Measurements from ENCODE around the gene FBXO42. TPM values are rescaled to one million over a fixed set of nuclear protein-coding genes. Genes with fewer than 3 reads are reported as not detected.

The FBXO42 gene
- total and polyA plus RNA-seq, 2 of the 13 experiments (the other 11 are each of a cell fraction or from before 2014, with no cell fraction given), result 7.6 to 17.5 TPM

DNA sequence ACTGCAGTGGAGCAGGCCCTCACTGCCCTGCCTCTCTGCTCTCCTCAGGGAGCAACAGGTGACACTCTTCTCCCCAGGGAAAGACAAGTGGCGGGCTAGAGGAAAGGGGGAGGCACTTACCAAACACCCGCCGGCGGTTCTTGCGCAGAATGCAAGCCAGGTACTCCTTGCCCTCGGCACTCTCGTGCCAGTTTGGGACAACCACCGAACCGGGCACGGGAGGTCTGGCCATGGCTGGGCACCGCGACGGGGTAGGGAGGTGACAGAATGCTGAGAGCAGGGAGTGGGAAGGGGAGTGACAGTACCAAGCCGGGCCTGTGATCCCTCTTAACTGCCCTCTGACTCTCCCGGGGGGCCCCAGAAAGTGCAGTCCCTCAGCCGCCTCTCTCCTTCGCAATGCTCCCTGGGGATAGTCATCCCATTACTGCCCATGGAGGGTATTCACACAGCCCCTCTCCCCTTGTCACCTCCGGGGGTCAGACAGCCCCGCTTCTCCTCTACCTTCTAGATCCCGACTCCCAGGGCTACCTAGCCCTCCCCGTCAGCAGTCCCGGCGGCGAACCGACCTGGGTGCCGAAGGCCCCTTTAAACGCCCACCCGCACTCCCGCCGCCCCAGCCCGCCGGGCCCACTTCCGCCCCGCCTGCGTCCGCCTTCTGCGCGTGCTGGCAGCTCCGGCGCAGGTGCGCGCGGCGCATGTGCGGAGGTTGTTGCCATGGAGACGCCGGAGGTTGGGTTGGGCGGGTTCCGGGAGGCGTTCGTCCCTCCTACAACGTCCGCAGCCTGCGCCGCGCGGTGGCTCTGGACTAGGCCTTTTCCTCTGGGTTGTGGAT lies 115.6 kb downstream of the FBXO42 start, which contains the start of gene CPLANE2 (continued):
- TF ChIP-seq, protein P1, sequence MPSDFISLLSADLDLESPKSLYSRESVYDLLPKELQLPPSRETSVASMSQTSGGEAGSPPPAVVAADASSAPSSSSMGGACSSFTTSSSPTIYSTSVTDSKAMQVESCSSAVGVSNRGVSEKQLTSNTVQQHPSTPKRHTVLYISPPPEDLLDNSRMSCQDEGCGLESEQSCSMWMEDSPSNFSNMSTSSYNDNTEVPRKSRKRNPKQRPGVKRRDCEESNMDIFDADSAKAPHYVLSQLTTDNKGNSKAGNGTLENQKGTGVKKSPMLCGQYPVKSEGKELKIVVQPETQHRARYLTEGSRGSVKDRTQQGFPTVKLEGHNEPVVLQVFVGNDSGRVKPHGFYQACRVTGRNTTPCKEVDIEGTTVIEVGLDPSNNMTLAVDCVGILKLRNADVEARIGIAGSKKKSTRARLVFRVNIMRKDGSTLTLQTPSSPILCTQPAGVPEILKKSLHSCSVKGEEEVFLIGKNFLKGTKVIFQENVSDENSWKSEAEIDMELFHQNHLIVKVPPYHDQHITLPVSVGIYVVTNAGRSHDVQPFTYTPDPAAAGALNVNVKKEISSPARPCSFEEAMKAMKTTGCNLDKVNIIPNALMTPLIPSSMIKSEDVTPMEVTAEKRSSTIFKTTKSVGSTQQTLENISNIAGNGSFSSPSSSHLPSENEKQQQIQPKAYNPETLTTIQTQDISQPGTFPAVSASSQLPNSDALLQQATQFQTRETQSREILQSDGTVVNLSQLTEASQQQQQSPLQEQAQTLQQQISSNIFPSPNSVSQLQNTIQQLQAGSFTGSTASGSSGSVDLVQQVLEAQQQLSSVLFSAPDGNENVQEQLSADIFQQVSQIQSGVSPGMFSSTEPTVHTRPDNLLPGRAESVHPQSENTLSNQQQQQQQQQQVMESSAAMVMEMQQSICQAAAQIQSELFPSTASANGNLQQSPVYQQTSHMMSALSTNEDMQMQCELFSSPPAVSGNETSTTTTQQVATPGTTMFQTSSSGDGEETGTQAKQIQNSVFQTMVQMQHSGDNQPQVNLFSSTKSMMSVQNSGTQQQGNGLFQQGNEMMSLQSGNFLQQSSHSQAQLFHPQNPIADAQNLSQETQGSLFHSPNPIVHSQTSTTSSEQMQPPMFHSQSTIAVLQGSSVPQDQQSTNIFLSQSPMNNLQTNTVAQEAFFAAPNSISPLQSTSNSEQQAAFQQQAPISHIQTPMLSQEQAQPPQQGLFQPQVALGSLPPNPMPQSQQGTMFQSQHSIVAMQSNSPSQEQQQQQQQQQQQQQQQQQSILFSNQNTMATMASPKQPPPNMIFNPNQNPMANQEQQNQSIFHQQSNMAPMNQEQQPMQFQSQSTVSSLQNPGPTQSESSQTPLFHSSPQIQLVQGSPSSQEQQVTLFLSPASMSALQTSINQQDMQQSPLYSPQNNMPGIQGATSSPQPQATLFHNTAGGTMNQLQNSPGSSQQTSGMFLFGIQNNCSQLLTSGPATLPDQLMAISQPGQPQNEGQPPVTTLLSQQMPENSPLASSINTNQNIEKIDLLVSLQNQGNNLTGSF (CRISPR knock-in tag; IDR thresholded peaks at IDR 0.05), result 0 out of 2 replicates have a peak, but pooled peaks have one; percentile 49
- TF ChIP-seq, protein P2, sequence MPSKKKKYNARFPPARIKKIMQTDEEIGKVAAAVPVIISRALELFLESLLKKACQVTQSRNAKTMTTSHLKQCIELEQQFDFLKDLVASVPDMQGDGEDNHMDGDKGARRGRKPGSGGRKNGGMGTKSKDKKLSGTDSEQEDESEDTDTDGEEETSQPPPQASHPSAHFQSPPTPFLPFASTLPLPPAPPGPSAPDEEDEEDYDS (CRISPR knock-in tag; IDR thresholded peaks at IDR 0.05), result no peak
- TF ChIP-seq ZNF367 (CRISPR knock-in tag; IDR thresholded peaks at IDR 0.05; ENCODE audit: borderline replicate concordance), result no peak
- TF ChIP-seq NFE2 (CRISPR knock-in tag; IDR thresholded peaks at IDR 0.05), result no peak
- TF ChIP-seq ZNF761 (CRISPR knock-in tag; conservative IDR thresholded peaks at IDR 0.05), result no peak
- TF ChIP-seq NFE2L1 (CRISPR knock-in tag; IDR thresholded peaks at IDR 0.05; ENCODE audit: borderline replicate concordance), result peak; percentile 78; the same call in 1 of the 2 replicates
- TF ChIP-seq, protein P3, sequence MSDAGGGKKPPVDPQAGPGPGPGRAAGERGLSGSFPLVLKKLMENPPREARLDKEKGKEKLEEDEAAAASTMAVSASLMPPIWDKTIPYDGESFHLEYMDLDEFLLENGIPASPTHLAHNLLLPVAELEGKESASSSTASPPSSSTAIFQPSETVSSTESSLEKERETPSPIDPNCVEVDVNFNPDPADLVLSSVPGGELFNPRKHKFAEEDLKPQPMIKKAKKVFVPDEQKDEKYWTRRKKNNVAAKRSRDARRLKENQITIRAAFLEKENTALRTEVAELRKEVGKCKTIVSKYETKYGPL (CRISPR knock-in tag; IDR thresholded peaks at IDR 0.05), result no peak
- TF ChIP-seq, protein P4, sequence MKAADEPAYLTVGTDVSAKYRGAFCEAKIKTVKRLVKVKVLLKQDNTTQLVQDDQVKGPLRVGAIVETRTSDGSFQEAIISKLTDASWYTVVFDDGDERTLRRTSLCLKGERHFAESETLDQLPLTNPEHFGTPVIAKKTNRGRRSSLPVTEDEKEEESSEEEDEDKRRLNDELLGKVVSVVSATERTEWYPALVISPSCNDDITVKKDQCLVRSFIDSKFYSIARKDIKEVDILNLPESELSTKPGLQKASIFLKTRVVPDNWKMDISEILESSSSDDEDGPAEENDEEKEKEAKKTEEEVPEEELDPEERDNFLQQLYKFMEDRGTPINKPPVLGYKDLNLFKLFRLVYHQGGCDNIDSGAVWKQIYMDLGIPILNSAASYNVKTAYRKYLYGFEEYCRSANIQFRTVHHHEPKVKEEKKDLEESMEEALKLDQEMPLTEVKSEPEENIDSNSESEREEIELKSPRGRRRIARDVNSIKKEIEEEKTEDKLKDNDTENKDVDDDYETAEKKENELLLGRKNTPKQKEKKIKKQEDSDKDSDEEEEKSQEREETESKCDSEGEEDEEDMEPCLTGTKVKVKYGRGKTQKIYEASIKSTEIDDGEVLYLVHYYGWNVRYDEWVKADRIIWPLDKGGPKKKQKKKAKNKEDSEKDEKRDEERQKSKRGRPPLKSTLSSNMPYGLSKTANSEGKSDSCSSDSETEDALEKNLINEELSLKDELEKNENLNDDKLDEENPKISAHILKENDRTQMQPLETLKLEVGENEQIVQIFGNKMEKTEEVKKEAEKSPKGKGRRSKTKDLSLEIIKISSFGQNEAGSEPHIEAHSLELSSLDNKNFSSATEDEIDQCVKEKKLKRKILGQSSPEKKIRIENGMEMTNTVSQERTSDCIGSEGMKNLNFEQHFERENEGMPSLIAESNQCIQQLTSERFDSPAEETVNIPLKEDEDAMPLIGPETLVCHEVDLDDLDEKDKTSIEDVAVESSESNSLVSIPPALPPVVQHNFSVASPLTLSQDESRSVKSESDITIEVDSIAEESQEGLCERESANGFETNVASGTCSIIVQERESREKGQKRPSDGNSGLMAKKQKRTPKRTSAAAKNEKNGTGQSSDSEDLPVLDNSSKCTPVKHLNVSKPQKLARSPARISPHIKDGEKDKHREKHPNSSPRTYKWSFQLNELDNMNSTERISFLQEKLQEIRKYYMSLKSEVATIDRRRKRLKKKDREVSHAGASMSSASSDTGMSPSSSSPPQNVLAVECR (CRISPR knock-in tag; IDR thresholded peaks at IDR 0.05; ENCODE audit: borderline replicate concordance), result peak; percentile 80
- peak; percentile 27; the same call in 1 of the 2 replicates for TF ChIP-seq SALL1 (CRISPR knock-in tag; IDR thresholded peaks at IDR 0.05)
- TF ChIP-seq, protein P5, sequence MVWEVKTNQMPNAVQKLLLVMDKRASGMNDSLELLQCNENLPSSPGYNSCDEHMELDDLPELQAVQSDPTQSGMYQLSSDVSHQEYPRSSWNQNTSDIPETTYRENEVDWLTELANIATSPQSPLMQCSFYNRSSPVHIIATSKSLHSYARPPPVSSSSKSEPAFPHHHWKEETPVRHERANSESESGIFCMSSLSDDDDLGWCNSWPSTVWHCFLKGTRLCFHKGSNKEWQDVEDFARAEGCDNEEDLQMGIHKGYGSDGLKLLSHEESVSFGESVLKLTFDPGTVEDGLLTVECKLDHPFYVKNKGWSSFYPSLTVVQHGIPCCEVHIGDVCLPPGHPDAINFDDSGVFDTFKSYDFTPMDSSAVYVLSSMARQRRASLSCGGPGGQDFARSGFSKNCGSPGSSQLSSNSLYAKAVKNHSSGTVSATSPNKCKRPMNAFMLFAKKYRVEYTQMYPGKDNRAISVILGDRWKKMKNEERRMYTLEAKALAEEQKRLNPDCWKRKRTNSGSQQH (CRISPR knock-in tag; IDR thresholded peaks at IDR 0.05; ENCODE audit: low read depth), result 0 out of 2 replicates have a peak, but pooled peaks have one; percentile 30
- TF ChIP-seq, protein P6, sequence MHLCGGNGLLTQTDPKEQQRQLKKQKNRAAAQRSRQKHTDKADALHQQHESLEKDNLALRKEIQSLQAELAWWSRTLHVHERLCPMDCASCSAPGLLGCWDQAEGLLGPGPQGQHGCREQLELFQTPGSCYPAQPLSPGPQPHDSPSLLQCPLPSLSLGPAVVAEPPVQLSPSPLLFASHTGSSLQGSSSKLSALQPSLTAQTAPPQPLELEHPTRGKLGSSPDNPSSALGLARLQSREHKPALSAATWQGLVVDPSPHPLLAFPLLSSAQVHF (CRISPR knock-in tag; IDR thresholded peaks at IDR 0.05), result peak; percentile 25; the same call in 1 of the 2 replicates
- no peak for TF ChIP-seq ZNF121 (CRISPR knock-in tag; IDR thresholded peaks at IDR 0.05)
- TF ChIP-seq ZFY (CRISPR knock-in tag; IDR thresholded peaks at IDR 0.05), result peak; percentile 87
- TF ChIP-seq RFX3 (CRISPR knock-in tag; IDR thresholded peaks at IDR 0.05), result peak; percentile 89
- peak; percentile 28 for TF ChIP-seq YY1 (IDR thresholded peaks at IDR 0.05; ENCODE audit: insufficient read depth, insufficient replicate concordance, low read depth, low read length)
